K562 (cell line): ENCODE data around the gene TERT.

ENCODE experiments used
- CBX3 ChIP-seq, 2 experiments: IDR thresholded peaks; 1 replicate in 1 of 2; 2 replicates in 1 of 2; pipeline ENCODE4 v1.6.1; 2012; ENCODE audit warnings: inconsistent platforms in 2 of 2, low read length in 2 of 2, borderline replicate concordance in 1 of 2, control low read depth in 1 of 2
- GABPA ChIP-seq: fragments of 200-800 bp; sonication (Bioruptor generic); conservative IDR thresholded peaks from 2 replicates; pipeline ENCODE4 v1.6.1; 2016; ENCODE audit warnings: low read depth, missing genetic modification characterization, missing compliant biosample characterization

- TF ChIP-seq GABPA (tag), result no peak
- no peak for TF ChIP-seq CBX3 (IDR thresholded peaks at IDR 0.05; ENCODE audit: borderline replicate concordance in 1 of 2, low read length in 2 of 2)
Observed at GRCh38 chr5:1214163-1214935, 80.5 kb downstream of the TERT start.
